HG03378 (cell line): ENCODE results near the gene GCN1.
A peak's percentile ranks its signal among the peaks of the same experiment; 100 is the strongest.

Experiments used
- ATAC-seq: cut with Tn5 transposase; IDR thresholded peaks from one replicate; pipeline ENCODE4 v1.9.1; 2021; ENCODE audit warnings: mild to moderate bottlenecking, moderate library complexity; ENCODE audit not compliant: unreplicated experiment

The GCN1 gene

DNA sequence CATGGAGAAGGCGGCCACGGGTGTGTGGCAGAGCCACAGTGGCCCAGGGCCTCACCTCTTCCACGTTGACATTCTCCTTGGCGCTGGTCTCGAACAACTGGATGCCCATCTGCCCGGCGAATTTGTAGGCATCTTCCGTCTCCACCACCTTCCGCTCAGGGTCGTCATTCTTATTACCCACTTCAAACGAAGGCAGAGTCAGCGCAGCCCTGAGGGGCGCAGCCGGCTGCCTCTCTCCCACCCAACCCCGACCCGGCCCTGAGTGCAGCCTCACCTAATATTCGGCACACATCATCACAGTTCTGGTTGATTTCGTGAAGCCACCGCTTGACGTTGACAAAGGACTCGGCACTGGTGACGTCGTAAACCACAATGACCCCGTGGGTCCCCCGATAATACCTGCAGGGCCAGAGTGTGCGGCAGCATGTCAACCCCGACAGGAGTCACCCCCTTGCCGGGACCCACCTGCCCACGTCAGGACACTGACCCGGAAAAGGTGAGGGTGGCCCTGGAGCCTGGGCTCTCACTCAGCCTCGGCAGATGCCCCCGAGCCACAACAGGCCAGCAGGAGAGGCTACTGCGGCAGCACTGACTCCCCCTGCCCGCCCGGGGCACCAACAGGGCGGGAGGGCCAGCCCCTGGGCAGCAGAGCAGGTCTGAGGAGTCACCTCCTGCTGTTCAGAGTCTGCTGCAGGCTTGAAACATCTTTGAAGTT is 95.6 kb downstream of the GCN1 start:
- ATAC-seq: no peak

DNA sequence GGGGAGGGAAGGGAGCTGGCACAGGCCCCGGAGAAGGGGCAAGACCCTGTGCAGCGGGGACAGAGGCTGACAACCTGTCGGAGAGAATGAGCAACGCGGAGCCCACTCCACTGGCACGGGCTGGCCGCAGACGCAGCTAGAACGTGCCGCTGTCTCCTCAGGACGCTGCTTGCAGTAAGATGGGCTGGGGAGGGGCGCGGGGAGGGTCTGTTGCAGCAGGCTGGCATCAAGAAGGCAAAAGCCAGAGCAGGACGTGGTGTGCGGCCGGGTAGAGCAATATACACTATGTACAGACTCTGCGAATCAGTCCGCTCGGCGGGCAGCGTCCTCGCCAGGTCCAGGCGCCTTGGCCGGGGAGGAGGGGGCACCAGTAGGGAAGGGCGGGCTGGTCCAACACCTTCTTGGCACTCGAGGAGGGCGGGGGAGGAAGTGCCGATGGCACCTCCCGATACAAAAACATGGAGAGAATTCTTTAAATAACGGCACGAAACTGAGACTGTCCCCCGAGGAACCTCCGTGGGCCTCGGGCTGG is 97.8 kb downstream of the GCN1 start:
- ATAC-seq: no peak

DNA sequence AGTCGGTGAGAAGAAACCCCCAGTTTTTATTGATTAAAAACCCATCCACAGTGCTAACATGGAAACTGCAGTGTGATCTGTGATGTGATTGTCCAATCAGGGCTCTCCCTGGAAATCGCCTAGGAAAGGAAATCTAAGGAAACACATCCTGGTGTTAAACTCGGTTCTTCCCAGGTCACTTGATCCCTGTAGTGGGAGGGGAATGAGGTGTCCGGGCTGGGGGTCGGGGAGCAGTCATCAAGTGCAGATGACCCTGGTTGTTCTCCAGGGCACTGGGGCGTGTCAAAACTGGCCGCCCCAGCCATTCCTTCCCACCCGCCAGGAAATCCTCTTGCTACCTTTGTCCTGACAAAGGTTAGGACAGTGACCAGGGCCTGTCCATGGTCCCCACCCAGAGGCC is 98.8 kb downstream of the GCN1 start:
- no peak for ATAC-seq

DNA sequence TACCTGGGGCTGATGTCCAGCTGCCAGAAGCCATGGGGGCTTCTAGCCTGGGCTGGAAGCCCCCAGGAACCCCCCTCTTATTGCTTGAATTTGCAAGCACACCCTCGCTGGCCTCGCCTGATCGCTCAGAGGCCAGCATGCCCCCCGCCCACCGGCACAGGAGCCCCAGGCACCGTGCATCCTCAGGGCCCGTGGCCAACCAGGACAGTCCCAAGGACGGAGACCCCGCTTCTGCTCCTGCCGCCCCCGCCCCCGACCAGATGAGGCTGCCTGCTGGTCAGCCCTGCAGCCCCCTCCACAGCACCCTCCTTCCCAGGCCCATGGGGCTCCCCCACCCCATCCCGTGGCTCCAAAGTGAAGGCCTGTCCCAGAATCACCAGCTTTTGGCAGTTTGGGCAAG is 99.2 kb downstream of the GCN1 start:
- no peak for ATAC-seq

DNA sequence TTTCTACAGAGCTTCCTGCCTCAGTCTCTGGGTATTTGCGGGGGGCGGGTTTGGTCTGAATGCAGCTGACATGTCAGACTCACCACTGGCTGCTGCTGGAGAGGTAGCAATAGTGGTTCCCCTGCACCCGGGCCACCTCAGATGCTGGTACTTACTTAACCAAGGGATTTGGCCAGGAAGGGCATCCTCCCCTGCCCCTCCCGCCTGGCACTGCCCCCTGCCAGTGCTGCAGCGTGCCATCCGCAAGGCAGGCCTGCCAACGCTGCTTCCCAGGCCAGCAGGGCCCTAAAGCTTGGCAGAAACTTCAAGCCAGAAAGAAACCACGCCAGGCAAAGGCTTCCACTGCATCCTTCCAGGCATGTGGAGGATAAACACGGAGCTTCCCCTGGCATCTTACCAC is 100.0 kb downstream of the GCN1 start:
- no peak for ATAC-seq

DNA sequence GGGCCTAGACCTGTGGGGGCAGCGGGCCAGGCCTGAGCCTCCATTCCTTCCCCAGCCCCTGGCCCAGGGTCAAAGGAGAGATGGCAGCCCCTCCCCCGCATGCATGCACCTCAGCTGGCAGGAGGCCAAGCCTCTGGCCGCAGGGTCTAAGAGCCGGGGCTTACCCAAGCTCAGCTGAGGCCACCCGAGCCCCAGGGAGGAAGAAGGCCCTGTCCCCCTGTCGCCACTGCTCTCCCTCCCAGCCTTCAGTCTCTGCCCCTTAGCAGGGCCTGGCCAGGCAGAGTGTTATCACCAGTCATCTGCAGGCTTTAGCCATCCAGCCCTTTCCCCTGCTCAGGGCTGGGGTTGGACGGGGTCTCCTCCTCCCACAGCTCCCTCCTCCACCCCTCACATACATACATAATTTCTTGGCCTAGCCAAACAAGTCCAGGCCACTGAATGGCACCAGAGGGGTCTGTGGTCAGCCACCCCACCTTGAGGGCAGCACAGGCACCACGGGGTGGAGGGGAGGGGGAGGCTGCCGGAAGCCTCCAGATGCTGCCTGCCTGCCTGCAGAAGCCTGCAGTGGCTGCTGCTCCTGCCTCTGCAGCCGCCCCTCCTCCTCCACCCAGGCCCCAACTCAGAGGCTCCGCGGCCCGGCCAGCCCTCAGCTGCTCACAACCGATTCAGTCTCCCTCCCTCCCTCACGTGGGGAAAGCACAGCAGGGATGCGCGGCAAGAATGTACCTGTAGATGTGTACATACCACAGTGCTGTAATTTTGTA is 100.7 kb downstream of the GCN1 start:
- no peak for ATAC-seq

DNA sequence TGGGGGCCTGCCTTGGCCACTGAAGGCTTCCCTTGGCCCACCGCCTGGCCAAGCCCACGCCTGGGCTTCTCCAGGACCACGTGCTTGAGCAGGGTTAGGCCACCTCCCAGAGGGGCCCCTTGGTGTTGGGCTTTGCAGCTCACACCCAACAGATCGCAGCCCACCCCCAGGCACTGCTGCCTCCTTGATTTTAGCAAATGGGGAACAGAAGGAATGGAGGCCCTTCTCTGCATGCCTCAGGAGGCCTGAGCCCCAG is 101.3 kb downstream of the GCN1 start:
- ATAC-seq: no peak

DNA sequence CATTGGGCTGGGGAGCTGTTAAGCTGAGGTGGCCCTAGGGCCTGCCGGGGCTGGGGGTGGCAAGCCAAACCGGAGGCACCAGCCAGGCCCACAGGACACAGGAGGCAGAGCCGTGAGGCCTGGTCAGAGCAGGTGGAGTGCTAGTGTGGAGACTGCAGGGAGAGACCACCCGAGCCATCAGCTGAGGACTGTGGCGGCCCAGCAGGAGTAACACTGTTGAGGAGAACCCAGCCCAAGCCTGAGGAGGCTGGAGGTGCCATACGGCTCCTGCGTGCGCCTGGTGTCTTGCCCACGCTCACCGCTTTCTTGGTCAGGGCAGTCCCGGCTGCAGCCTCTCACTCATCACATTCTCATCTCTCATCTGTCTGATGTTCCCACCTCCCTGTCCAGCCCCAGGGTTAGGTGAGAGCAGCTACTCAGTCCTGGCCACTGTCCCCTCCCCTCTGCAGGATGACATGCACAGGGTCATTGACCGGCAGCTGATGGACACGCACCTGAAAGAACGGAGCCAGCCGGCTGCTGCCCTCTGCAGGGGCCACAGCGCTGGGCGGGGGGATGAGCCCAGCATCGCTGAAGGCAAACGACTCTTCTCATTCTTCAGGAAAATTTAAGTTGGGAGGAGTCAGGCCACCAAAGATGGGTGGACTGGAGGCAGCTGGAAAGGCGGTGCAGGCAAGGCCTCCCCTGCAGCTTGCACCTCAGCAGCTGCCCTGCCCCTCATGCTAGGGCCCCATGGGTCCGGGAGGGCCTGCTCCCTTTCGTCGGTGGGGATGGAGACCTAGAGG is 101.8 kb downstream of the GCN1 start:
- ATAC-seq: no peak

DNA sequence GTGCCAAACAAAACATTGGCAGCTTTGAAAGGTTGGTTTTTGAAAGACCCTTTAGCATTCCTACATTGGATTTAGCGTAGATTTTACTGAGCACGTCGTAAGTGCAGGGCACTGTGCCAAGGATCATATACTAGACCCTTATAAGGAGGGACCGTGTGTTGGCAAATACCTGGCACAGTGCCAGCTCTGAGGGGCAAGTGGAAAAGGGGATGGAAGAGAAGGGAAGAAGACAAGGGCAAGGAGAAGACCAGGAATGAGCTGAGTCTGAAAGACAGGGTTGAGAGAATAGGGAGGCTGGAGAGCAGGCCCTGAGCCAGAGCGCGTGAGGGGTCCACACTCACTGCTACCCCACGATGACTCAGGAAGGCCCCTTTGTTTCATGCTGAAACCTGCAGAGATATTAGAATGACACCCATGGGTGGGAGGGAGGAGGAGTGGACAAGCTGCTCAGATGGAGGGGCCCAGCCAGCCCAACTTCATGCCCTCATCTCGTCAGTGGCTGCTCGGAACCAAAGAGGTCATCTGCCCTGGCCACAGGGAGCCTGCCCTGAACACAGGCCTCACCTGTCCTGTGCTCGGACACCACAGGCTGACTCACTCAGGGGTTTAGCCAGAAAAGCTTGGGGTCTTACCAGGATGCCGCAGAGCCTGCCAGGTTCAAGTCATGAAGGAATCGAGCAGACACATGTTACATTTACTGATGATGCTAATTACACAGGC is 103.0 kb downstream of the GCN1 start:
- ATAC-seq: no peak

DNA sequence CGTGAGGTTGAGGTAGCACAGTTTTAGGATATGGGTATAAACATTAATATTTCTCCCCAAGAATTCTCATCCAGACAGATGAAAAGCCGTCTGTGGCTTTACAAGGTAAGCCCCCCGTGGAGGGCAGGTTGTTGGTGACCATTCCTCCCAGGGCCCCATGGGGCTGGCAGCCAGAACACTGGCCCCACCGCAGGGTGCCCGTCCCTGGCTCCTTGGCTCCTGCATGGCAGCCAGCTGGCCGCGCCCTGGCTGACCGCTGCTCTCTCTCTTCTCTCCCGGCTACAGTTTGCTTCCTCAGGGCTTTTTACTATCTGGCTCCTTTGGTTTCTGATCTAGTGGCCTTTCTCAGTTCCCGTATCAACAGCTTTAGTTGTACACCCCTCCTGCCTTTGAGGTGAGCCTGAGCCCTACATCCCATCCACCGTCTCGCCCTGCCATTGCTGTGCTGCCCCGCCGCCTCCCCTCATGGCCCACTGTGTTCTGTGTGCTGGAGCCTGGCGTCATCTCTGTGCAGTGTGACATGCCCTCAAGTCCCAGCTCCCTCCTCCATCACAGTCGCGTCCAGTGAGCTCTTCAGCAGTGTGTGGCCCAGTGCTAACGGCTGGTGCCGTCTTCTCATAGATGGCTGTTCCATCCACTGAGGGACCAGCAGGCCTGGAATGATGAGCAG is 103.8 kb downstream of the GCN1 start:
- ATAC-seq: no peak

DNA sequence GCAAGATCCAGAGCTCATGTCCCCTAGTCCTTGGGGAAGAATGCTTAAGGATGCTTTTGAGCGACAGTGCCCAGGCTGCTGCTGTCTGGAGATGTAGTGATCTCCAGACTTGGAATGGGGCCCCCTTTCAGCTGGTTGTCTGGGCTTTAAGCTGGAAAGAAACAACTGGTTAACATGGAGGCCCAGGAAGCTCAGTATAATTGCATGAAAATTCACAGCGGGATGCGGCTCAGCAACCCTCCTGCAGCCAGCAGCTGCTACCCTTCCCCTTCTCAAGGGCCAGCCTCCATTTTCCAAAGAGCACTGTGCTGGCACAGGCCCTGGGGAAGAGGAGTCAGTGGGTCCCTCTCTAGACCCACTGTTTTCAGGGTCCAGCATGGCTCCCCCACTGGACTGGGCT is 104.3 kb downstream of the GCN1 start:
- no peak for ATAC-seq

DNA sequence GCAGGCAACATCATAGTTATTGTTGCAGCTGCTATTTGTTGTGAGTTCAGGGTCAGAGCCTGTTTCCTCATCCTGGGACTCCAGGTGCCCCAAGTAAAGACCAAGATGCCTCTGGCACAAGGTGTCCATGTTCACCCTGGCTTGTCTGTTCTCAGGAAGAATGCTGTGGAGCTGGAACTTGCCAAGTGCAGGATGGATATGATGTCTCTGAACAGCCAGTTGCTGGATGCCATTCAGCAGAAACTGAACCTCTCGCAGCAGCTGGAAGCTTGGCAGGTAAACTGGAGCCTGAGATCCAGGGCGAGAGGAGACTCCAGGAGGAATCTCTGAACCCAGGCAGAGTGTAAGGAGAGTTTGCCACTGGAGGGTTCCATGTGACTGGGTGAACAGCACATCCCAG is 104.7 kb downstream of the GCN1 start:
- no peak for ATAC-seq

DNA sequence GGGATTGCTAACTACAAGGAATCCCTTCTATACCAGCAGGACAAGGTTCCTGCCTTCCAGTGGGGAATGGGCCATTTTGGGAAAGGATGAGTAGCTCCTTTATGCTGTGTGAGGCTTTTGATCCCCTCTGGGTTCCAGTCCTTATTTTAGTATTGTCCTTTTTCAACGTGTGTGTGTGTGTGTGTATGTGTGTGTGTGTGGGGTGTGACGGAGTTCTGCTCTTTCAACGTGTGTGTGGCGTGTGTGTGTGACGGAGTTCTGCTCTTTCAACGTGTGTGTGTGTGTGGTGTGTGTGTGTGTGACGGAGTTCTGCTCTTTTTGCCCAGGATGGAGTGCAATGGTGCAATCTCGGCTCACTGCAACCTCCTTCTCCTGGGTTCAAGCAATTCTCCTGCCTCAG is 105.4 kb downstream of the GCN1 start:
- ATAC-seq: no peak

DNA sequence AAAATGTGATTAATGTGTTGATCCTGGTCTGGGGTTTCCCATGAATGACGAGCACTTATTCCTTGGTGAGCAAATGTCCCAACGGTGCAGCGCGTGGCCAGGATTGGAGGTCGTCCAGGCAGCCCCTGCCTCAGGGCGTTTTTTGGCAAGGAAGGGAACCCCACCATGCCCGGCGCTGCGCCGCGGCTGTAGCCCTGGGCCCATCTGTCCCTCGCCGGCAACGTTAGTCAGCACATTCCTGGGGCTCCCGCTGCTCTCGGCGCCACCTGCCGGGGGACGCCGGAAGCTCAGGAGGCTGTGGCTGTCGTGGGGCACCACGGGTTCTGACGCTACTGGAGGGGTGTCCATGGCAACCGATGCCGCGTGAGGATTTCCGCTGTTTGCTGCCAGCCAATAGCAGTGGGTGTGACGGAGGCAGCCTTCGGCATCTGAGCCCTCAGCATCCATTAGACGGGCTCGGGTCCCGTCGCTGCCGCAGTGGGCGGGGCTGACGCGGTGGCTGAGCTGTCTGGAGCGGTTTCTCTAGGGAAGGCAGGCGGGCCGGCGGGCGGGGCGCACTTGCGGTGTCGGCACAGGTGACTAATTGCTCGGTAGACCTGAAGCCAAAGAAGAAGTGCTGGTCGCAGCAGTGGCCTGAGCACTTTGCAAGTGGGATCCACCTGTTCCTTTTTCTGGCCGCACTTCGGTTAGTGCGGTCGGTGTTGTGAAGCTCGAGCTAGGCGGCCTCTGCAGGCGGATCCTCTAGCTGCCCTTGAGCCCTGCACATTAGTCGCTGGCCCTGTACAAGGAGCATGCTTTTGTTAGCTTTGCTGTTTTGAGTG is 107.5 kb downstream of the GCN1 start:
- peak; percentile 98 for ATAC-seq

DNA sequence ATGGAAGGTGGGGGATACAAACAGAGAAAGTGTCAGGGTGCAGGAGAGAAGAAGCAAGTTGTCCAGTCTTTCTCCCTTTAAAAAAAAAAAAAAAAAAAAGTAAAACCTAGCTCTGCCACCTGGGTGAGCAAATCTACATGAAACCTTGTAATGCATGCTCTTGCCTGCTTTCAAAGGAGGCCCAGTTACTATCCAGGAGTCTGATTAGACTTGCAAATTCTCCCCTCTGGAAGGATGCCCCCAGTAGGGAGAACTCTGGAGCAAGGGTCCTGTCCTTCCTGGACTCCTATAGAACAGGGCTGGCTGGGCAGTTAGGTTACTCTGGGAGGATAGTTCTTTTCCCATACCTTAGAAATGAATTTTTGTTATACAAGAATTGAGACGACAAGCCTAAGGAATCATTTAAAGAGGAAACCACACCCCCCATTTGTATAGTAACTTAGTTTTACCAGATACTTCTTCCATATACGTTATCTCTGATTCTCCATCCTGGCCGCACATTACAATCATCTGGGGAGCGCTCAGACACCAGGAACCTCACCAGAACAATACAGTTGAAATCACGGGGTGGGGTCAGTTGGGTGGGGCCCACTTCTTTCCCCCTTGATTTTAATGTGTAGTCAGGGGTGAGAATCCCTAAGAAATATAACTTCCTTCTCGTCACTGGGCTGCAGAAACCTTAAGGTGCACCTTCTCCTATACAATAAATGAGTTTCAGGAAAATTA is 108.4 kb downstream of the GCN1 start:
- ATAC-seq: no peak

DNA sequence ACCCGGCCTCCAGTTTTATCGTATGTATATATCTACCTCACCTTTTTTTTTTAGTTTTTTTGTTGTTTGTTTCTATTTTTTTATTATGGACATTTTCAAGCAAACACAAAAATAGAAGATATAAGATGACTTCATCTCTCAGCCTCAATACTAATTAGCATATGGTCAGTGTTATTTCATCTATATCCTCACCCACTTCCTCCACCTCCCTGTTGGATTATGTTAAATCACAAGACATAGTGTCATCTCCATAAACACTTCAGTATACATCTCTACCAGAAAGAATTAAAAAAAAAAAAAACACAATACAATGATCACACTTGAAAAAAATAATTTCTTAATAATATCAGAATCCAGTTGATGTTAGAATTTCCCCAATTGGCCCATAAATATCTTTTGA is 112.9 kb downstream of the GCN1 start:
- no peak for ATAC-seq

DNA sequence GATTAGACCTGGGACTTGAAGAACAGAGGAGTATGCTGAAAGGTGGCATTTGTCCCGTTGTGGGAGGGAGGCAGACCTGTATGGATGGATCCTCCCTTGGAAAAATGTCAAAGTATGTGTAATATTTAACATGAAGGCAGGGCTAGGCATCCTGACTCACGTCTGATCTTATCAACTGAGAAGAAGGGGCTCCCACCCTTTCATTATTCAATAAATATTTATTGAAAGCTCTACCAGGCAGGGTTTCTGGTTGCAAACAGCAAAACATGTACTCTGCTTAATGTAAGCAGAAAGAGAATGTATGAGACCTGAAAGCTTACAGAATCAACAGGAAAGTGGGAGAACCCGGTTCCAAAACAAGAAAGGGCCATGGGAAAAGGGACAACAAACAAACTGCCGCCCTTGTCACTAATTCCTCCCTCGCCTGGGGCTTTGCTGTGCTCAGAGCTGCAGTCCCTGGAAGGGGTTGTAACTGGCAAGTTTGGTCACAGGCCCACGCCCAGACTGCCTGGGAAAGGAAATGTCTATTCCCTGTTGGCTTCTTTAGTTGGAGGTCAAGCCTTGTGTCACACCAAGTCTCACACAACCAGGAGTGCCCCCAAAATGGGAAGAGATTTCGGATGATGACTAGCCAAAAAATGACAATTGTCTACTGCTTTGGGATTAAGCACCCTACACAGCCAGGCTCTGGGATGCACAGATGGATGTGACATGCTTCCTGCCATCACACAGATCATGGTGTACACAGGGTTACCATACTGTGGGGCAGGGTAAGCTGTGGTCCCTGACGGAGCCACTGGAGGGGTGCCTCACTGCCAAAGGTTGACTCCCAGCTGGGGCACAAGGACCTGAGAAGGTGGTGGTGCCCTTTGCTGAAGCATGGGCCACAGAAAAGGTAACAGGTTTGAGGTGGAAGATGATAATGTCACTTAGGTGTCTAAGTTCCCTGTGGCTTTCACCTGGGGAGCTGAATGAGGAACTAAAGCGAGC is 114.8 kb downstream of the GCN1 start:
- no peak for ATAC-seq

DNA sequence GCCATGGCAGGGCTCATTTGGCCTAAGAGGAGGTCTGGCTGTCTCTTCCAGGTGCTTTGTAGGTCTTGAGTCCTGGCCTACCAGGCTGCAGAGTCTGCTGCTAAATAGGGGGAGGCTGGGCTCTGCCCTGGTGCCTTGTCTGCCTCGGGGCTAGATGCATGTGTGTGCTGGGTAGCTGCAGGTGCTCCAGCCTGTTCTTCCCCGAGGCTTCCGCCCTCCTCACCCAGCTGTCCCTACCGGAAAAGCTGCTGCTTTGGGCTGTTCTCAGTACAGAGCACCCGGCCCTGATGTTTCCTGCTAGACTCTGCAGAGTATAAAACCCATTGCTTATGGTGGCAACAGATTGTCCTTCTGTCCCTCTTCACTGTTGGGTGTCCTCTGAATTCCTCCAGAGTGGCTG is 115.6 kb downstream of the GCN1 start:
- no peak for ATAC-seq
